ENCODE measurements around the gene MCTP1.

Gene MCTP1

DNA sequence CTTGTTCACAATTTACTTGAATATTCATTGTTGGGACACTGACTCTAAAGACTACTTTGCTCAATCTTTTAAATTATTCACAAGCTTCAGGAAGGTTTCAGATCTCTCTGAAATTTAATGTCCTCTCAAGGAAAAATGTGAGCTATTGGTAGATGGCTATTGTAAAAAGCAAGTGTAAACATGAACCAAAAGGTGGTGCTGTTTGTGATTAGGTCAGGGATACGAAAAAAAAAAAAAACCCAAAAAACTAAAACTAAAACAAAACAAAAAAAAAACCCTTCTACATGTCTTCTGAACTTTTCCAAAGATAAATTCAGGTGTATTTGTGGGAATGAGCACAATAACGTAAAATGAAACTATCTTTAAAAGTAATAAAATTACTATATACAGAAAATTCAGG, 472.7 kb downstream of the MCTP1 start:
- Histone ChIP-seq H3K4me3 (replicated peaks; ENCODE audit: insufficient read depth, low read length) (no peak overlapping the region), H3K27me3 (ENCODE audit: insufficient read depth, poor library complexity, severe bottlenecking) (no peaks in the 10 kb centered on the region), H3K27ac (replicated peaks) (no peak overlapping the region)
- no peak for DNase-seq (ENCODE audit: low read depth in 1 of 2, low spot score in 1 of 2)
- TF ChIP-seq SPI1 (IDR thresholded peaks at IDR 0.05; ENCODE audit: borderline replicate concordance, low read depth) (no peak), POLR2AphosphoS5 (IDR thresholded peaks at IDR 0.05; ENCODE audit: low read depth) (no peak), GABPA (IDR thresholded peaks at IDR 0.05; ENCODE audit: low read depth) (no peak)
- TF ChIP-seq, protein P1, sequence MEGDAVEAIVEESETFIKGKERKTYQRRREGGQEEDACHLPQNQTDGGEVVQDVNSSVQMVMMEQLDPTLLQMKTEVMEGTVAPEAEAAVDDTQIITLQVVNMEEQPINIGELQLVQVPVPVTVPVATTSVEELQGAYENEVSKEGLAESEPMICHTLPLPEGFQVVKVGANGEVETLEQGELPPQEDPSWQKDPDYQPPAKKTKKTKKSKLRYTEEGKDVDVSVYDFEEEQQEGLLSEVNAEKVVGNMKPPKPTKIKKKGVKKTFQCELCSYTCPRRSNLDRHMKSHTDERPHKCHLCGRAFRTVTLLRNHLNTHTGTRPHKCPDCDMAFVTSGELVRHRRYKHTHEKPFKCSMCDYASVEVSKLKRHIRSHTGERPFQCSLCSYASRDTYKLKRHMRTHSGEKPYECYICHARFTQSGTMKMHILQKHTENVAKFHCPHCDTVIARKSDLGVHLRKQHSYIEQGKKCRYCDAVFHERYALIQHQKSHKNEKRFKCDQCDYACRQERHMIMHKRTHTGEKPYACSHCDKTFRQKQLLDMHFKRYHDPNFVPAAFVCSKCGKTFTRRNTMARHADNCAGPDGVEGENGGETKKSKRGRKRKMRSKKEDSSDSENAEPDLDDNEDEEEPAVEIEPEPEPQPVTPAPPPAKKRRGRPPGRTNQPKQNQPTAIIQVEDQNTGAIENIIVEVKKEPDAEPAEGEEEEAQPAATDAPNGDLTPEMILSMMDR (IDR thresholded peaks at IDR 0.05; ENCODE audit: insufficient read depth, low read length): no peak
- TF ChIP-seq, protein P2, sequence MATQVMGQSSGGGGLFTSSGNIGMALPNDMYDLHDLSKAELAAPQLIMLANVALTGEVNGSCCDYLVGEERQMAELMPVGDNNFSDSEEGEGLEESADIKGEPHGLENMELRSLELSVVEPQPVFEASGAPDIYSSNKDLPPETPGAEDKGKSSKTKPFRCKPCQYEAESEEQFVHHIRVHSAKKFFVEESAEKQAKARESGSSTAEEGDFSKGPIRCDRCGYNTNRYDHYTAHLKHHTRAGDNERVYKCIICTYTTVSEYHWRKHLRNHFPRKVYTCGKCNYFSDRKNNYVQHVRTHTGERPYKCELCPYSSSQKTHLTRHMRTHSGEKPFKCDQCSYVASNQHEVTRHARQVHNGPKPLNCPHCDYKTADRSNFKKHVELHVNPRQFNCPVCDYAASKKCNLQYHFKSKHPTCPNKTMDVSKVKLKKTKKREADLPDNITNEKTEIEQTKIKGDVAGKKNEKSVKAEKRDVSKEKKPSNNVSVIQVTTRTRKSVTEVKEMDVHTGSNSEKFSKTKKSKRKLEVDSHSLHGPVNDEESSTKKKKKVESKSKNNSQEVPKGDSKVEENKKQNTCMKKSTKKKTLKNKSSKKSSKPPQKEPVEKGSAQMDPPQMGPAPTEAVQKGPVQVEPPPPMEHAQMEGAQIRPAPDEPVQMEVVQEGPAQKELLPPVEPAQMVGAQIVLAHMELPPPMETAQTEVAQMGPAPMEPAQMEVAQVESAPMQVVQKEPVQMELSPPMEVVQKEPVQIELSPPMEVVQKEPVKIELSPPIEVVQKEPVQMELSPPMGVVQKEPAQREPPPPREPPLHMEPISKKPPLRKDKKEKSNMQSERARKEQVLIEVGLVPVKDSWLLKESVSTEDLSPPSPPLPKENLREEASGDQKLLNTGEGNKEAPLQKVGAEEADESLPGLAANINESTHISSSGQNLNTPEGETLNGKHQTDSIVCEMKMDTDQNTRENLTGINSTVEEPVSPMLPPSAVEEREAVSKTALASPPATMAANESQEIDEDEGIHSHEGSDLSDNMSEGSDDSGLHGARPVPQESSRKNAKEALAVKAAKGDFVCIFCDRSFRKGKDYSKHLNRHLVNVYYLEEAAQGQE (IDR thresholded peaks at IDR 0.05; ENCODE audit: insufficient replicate concordance, low read depth): no peak

DNA sequence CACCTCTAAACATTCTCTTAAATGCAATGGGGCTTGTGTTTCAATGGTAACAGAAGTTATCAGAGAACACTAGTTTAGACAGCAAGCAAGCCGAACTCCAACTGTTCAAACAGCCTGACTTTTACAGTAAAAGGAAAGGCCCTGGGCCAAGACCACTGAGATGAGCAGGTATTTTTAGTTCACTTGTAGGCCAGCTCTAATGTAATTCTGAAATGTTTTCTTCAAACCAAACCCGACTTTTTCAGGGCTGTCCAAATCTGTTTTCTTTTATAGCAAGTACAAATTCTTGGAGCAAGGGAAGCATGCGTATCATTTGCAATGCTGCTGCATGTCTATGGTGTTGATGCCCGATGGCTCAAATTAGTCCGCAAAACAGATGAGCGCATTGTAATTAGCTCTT, 473.6 kb downstream of the MCTP1 start:
- Histone ChIP-seq H3K27me3 (ENCODE audit: insufficient read depth, poor library complexity, severe bottlenecking) (no peaks in the 10 kb centered on the region), H3K4me3 (replicated peaks; ENCODE audit: insufficient read depth, low read length) (no peak overlapping the region), H3K27ac (replicated peaks) (no peak overlapping the region)
- DNase-seq (ENCODE audit: low read depth in 1 of 2, low spot score in 1 of 2): no peak
- TF ChIP-seq SPI1 (IDR thresholded peaks at IDR 0.05; ENCODE audit: borderline replicate concordance, low read depth) (no peak), GABPA (IDR thresholded peaks at IDR 0.05; ENCODE audit: low read depth) (no peak), POLR2AphosphoS5 (IDR thresholded peaks at IDR 0.05; ENCODE audit: low read depth) (no peak)
- TF ChIP-seq, protein P1 (IDR thresholded peaks at IDR 0.05; ENCODE audit: insufficient read depth, low read length): no peak
- TF ChIP-seq, protein P2 (IDR thresholded peaks at IDR 0.05; ENCODE audit: insufficient replicate concordance, low read depth): no peak

DNA sequence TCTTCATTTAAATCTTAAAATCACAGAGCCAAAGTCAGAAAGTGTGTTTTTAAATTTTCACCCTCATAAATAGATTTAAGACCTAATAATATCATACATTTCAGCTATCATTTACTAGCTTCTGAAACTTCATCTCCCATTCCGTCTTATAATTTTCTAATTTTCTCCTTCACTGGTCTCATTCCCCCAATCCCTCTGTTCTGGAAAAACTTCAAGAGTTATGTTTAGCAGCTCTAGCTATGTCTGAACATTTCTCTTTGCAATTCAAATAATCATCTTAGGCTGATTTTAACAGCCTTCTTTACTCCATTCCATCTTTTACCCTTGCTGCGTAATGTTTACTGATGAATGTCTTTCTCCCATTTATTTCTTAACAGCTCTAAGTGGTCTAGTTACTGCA, 474.0 kb downstream of the MCTP1 start:
- Histone ChIP-seq H3K4me3 (replicated peaks; ENCODE audit: insufficient read depth, low read length) (no peak overlapping the region), H3K27ac (replicated peaks) (no peak overlapping the region), H3K27me3 (ENCODE audit: insufficient read depth, poor library complexity, severe bottlenecking) (no peaks in the 10 kb centered on the region)
- TF ChIP-seq, protein P2 (IDR thresholded peaks at IDR 0.05; ENCODE audit: insufficient replicate concordance, low read depth): no peak
- TF ChIP-seq SPI1 (IDR thresholded peaks at IDR 0.05; ENCODE audit: borderline replicate concordance, low read depth) (no peak), GABPA (IDR thresholded peaks at IDR 0.05; ENCODE audit: low read depth) (no peak), POLR2AphosphoS5 (IDR thresholded peaks at IDR 0.05; ENCODE audit: low read depth) (no peak)
- TF ChIP-seq, protein P1 (IDR thresholded peaks at IDR 0.05; ENCODE audit: insufficient read depth, low read length): no peak
- no peak for DNase-seq (ENCODE audit: low read depth in 1 of 2, low spot score in 1 of 2)
